ENCODE data around the gene UBE3A.

GRCh38 chr15:25372298-25372697 lies 66.5 kb downstream of the UBE3A start:
- no peak for TF ChIP-seq POLR2A (IDR thresholded peaks at IDR 0.05; ENCODE audit: low read length)
- no peak for TF ChIP-seq GATA1 (IDR thresholded peaks at IDR 0.05; ENCODE audit: low read depth, low read length)

Data from erythroblast (primary cell).